Lung (tissue), 12 donors: ENCODE results near the gene ACHE. TPM values are rescaled to one million over a fixed set of nuclear protein-coding genes. Genes with fewer than 3 reads are reported as not detected.

Source experiments
- ATAC-seq: fragments of 200-7000 bp; cut with Tn5 transposase; one replicate; pipeline ENCODE4 v1.9.1; 2020; ENCODE audit warnings: moderate number of reproducible peaks; ENCODE audit not compliant: insufficient read depth, low FRiP score
- DNase-seq, 3 donors: peaks; one replicate each; pipeline ENCODE4 v3.0.0-alpha.2; 2013 to 2017
- H3K27ac ChIP-seq, 2 donors: one replicate each; pipeline ENCODE4 v1.5.1; 2013; ENCODE audit warnings: mild to moderate bottlenecking in 2 of 2, moderate library complexity in 2 of 2, control low read depth in 1 of 2, inconsistent platforms in 1 of 2, low read depth in 1 of 2, low read length in 1 of 2
- H3K27me3 ChIP-seq, 3 donors: one replicate each; pipeline ENCODE4 v1.5.1; 2013; ENCODE audit warnings: low read length in 2 of 3; ENCODE audit not compliant: control insufficient read depth in 3 of 3, insufficient read depth in 3 of 3
- H3K36me3 ChIP-seq, 4 donors: one replicate each; pipeline ENCODE4 v1.5.1; 2013; ENCODE audit warnings: low read length in 4 of 4, mild to moderate bottlenecking in 1 of 4, moderate library complexity in 1 of 4; ENCODE audit not compliant: control insufficient read depth in 4 of 4, insufficient read depth in 4 of 4
- H3K4me1 ChIP-seq, 5 donors: one replicate each; pipeline ENCODE4 v1.5.1; 2013; ENCODE audit warnings: low read length in 5 of 5, mild to moderate bottlenecking in 2 of 5, moderate library complexity in 1 of 5; ENCODE audit not compliant: control insufficient read depth in 5 of 5, insufficient read depth in 5 of 5
- H3K4me3 ChIP-seq: one replicate; pipeline ENCODE4 v1.5.1; 2013; ENCODE audit warnings: mild to moderate bottlenecking, control low read depth, moderate library complexity
- H3K9ac ChIP-seq, 2 donors: one replicate each; pipeline ENCODE4 v1.5.1; 2013; ENCODE audit warnings: low read length in 2 of 2, control low read depth in 1 of 2; ENCODE audit not compliant: insufficient read depth in 1 of 2
- H3K9me3 ChIP-seq, 4 donors: one replicate each; pipeline ENCODE4 v1.5.1; 2013; ENCODE audit warnings: low read length in 3 of 4, mild to moderate bottlenecking in 1 of 4, moderate library complexity in 1 of 4; ENCODE audit not compliant: control insufficient read depth in 4 of 4, insufficient read depth in 3 of 4
- WGBS, 2 donors: extraction: QIAGEN DNeasy Blood & Tissue Kit; methylation state at CpG; one replicate each; pipeline ENCODE4 v1.1.7; 2013; 5-methylcytosine and 5-hydroxymethylcytosine counted together
- polyA plus RNA-seq, 2 donors: library from polyadenylated mRNA; stranded (reverse); fragments of 200-250 nt; gene quantifications; one replicate each; pipeline ENCODE4 v1.2.1, GENCODE V29; 2013
- total RNA-seq, 2 donors: library from RNA; depleted of rRNA in 1 of 2; stranded (reverse); fragments of >200 nt in 1 of 2; gene quantifications; one replicate each; pipeline ENCODE4 v1.2.1, GENCODE V29; 2014 to 2021
- TF ChIP-seq, protein P1 (sequence below): IDR thresholded peaks from 2 replicates; pipeline ENCODE4 v1.5.1; 2012; ENCODE audit warnings: mild to moderate bottlenecking; ENCODE audit errors: control extremely low read depth, extremely low read depth
- donor health status: control.
- donor health status: control.
- donor health status: Bipolar disorder and iron deficiency.
- donor health status: healthy.
- donor health status: DM: yes; HTN: yes; CAD: no.

Gene ACHE
- total and polyA plus RNA-seq, 4 donors = 2.6 to 8.2 (median 6.7) TPM

GRCh38 chr7:100886142-100886935 lies 9.3 kb downstream of the ACHE start:
- Histone ChIP-seq H3K27ac (no peak overlapping the region), H3K4me1 (peaks cover 0 to 33% (median 17%) of the 10 kb centered on the region in 5 donors), H3K27me3 (no peaks in the 10 kb centered on the region), H3K36me3 (peaks cover 25 to 63% (median 60%) of the 10 kb centered on the region in 4 donors), H3K4me3 (no peak overlapping the region), H3K9ac (no peak overlapping the region), H3K9me3 (no peaks in the 10 kb centered on the region)
- ATAC-seq (no peak), DNase-seq (no peak)
- WGBS, 2 donors = 89 to 91% methylated on average over 27 of the region's 27 CpGs
- TF ChIP-seq, protein P1, sequence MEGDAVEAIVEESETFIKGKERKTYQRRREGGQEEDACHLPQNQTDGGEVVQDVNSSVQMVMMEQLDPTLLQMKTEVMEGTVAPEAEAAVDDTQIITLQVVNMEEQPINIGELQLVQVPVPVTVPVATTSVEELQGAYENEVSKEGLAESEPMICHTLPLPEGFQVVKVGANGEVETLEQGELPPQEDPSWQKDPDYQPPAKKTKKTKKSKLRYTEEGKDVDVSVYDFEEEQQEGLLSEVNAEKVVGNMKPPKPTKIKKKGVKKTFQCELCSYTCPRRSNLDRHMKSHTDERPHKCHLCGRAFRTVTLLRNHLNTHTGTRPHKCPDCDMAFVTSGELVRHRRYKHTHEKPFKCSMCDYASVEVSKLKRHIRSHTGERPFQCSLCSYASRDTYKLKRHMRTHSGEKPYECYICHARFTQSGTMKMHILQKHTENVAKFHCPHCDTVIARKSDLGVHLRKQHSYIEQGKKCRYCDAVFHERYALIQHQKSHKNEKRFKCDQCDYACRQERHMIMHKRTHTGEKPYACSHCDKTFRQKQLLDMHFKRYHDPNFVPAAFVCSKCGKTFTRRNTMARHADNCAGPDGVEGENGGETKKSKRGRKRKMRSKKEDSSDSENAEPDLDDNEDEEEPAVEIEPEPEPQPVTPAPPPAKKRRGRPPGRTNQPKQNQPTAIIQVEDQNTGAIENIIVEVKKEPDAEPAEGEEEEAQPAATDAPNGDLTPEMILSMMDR = no peak

DNA sequence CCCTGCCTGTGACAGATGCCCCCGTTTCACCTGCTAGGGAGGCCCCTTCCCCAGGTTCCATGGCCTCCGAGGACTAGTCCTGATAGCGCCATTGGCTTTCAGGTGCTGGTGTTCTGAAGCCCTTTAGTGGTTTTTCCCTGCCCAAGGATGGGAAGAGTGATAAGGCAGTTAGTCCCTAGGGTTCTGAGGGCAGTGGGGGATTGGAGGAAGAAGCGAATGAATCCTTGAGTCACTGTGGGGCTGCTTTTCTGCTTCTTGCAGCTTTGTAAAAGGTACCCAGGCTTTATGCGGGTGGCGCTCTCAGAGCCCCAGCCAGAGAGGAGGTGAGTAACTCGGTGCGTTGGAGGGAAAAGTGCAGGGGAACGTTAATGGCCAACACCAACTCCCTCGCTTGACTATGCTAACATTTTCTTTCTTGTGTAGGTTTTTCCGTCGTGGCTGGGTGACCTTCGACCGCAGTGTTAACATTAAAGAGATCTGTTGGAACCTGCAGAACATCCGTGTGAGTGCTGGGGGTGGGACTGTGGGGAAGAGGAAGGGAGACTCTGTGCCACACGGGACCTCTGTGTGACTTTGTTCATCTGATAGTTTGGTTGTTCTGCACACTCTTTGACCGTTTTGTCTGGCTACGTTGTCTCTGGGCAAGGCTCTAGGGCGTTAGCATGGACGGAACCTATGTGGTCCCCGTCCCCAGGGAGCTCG lies 10.1 kb downstream of the ACHE start:
- H3K4me3 ChIP-seq = no peak overlapping the region
- H3K27ac ChIP-seq = no peak overlapping the region
- H3K9ac ChIP-seq = no peak overlapping the region
- ATAC-seq (no peak), DNase-seq (no peak)
- peaks cover 0 to 25% (median 11%) of the 10 kb centered on the region in 5 donors for H3K4me1 ChIP-seq
- TF ChIP-seq, protein P1 = no peak
- WGBS, 2 donors = 88 to 92% methylated on average over 22 of the region's 22 CpGs
- no peaks in the 10 kb centered on the region for H3K9me3 ChIP-seq
- H3K36me3 ChIP-seq = peaks cover 25 to 68% (median 62%) of the 10 kb centered on the region in 4 donors
- no peaks in the 10 kb centered on the region for H3K27me3 ChIP-seq

- Histone ChIP-seq H3K9me3 (no peaks in the 10 kb centered on the region), H3K4me3 (no peak overlapping the region), H3K9ac (no peak overlapping the region), H3K27me3 (no peaks in the 10 kb centered on the region), H3K36me3 (peaks cover 25 to 70% (median 64%) of the 10 kb centered on the region in 4 donors), H3K4me1 (peaks cover 0 to 24% (median 11%) of the 10 kb centered on the region in 5 donors), H3K27ac (no peak overlapping the region)
- no peak for DNase-seq
- TF ChIP-seq, protein P1 = no peak
- 92 to 93% methylated on average over 29 of the region's 29 CpGs for WGBS, 2 donors
- ATAC-seq = no peak
Measured at GRCh38 chr7:100884736-100885439, 10.8 kb downstream of the ACHE start.
